Measurements from ENCODE around the gene RPL36. TPM values are rescaled to one million over a fixed set of nuclear protein-coding genes. Genes with fewer than 3 reads are reported as not detected.

RPL36 gene
- total and polyA plus RNA-seq, 7 donors, result 593 to 2,228 (median 1,408) TPM

GRCh38 chr19:5692723-5693194 lies 2.7 kb downstream of the RPL36 start:
- no peak for DNase-seq
- TF ChIP-seq CTCF (IDR thresholded peaks at IDR 0.05), result no peak
- TF ChIP-seq EP300 (IDR thresholded peaks at IDR 0.05), result no peak
- TF ChIP-seq POLR2A (IDR thresholded peaks at IDR 0.05), result no peak
- TF ChIP-seq POLR2AphosphoS5 (IDR thresholded peaks at IDR 0.05), result no peak
- Histone ChIP-seq H3K4me1 (peaks cover 0 to 34% (median 25%) of the 10 kb centered on the region in 4 donors), H3K27me3 (no peaks in the 10 kb centered on the region), H3K27ac (peak overlapping the region in 3 of 4 donors; percentile 89 to 96 (median 90)), H3K4me3 (no peak overlapping the region), H3K9me3 (no peaks in the 10 kb centered on the region), H3K36me3 (peaks cover 16 to 58% (median 52%) of the 10 kb centered on the region in 4 donors)
- WGBS, 2 donors, result 79 to 84% methylated on average over 7 of the region's 7 CpGs
- intact Hi-C loops (cut with DNase I), result loop anchor here (5.0 kb wide), 1 partner anchor 210 kb away; the partner anchor contains the start of genes NDUFA11 and VMAC

- intact Hi-C loops (cut with DNase I), result loop anchor here (5.0 kb wide), 1 partner anchor 209 kb away; the partner anchor contains the start of genes NDUFA11 and VMAC
- Histone ChIP-seq H3K27ac (peak overlapping the region in 1 of 4 donors; percentile 89), H3K36me3 (peaks cover 20 to 65% (median 57%) of the 10 kb centered on the region in 4 donors), H3K27me3 (no peaks in the 10 kb centered on the region), H3K4me3 (no peak overlapping the region), H3K4me1 (peaks cover 0 to 34% (median 25%) of the 10 kb centered on the region in 4 donors), H3K9me3 (no peaks in the 10 kb centered on the region)
- WGBS, 2 donors, result 76 to 86% methylated on average over 39 of the region's 39 CpGs
- peak; percentile 65 for DNase-seq
- TF ChIP-seq POLR2AphosphoS5 (IDR thresholded peaks at IDR 0.05) (no peak), POLR2A (IDR thresholded peaks at IDR 0.05) (no peak), EP300 (IDR thresholded peaks at IDR 0.05) (no peak), CTCF (IDR thresholded peaks at IDR 0.05) (no peak)
Measured at GRCh38 chr19:5693195-5694166, 3.4 kb downstream of the RPL36 start.

- no peaks in the 10 kb centered on the region for H3K9me3 ChIP-seq
- H3K27me3 ChIP-seq, result no peaks in the 10 kb centered on the region
- peaks cover 29 to 74% (median 64%) of the 10 kb centered on the region in 4 donors for H3K36me3 ChIP-seq
- no peak overlapping the region for H3K27ac ChIP-seq
- TF ChIP-seq CTCF (IDR thresholded peaks at IDR 0.05), result no peak
- no peak for TF ChIP-seq POLR2A (IDR thresholded peaks at IDR 0.05)
- TF ChIP-seq EP300 (IDR thresholded peaks at IDR 0.05), result no peak
- TF ChIP-seq POLR2AphosphoS5 (IDR thresholded peaks at IDR 0.05), result no peak
- WGBS, 2 donors, result 91 to 92% methylated on average over 45 of the region's 45 CpGs
- H3K4me1 ChIP-seq, result peaks cover 0 to 34% (median 25%) of the 10 kb centered on the region in 4 donors
- H3K4me3 ChIP-seq, result no peak overlapping the region
- peak; percentile 65 for DNase-seq
- intact Hi-C loops (cut with DNase I), result loop anchor here (5.0 kb wide), 1 partner anchor 208 kb away; the partner anchor contains the start of genes NDUFA11 and VMAC
Measured at GRCh38 chr19:5694167-5694955, 4.3 kb downstream of the RPL36 start.

GRCh38 chr19:5694956-5695648 lies 5.0 kb downstream of the RPL36 start:
- H3K27me3 ChIP-seq, result no peaks in the 10 kb centered on the region
- intact Hi-C loops (cut with DNase I), result loop anchor here (5.0 kb wide), 1 partner anchor 207 kb away; the partner anchor contains the start of genes NDUFA11 and VMAC
- no peaks in the 10 kb centered on the region for H3K9me3 ChIP-seq
- no peak overlapping the region for H3K4me3 ChIP-seq
- DNase-seq, result peak; percentile 61
- 88 to 92% methylated on average over 8 of the region's 8 CpGs for WGBS, 2 donors
- peaks cover 29 to 80% (median 64%) of the 10 kb centered on the region in 4 donors for H3K36me3 ChIP-seq
- TF ChIP-seq POLR2AphosphoS5 (IDR thresholded peaks at IDR 0.05) (no peak), EP300 (IDR thresholded peaks at IDR 0.05) (no peak), CTCF (IDR thresholded peaks at IDR 0.05) (no peak), POLR2A (IDR thresholded peaks at IDR 0.05) (no peak)
- H3K27ac ChIP-seq, result no peak overlapping the region
- H3K4me1 ChIP-seq, result peaks cover 0 to 29% (median 24%) of the 10 kb centered on the region in 4 donors

Data from sigmoid colon (tissue), 7 donors.